ENCODE measurements around the gene TRPC6. TPM values are rescaled to one million over a fixed set of nuclear protein-coding genes. Genes with fewer than 3 reads are reported as not detected.

The TRPC6 gene
- total RNA-seq, 2 donors from 2014 or later = 0.28 to 0.93 TPM

GRCh38 chr11:101428918-101429317 lies 154.9 kb downstream of the TRPC6 start:
- TF ChIP-seq CTCF (IDR thresholded peaks at IDR 0.05) = peak in 1 of 2 donors; percentile 17
- no peak overlapping the region for H3K4me3 ChIP-seq
- H3K36me3 ChIP-seq = no peaks in the 10 kb centered on the region
- no peak overlapping the region for H3K27ac ChIP-seq
- H3K4me1 ChIP-seq = no peaks in the 10 kb centered on the region
- no peaks in the 10 kb centered on the region for H3K27me3 ChIP-seq
- H3K9me3 ChIP-seq = peaks cover 0 to 10% of the 10 kb centered on the region in 2 donors
- DNase-seq (ENCODE audit: low spot score) = no peak

DNA sequence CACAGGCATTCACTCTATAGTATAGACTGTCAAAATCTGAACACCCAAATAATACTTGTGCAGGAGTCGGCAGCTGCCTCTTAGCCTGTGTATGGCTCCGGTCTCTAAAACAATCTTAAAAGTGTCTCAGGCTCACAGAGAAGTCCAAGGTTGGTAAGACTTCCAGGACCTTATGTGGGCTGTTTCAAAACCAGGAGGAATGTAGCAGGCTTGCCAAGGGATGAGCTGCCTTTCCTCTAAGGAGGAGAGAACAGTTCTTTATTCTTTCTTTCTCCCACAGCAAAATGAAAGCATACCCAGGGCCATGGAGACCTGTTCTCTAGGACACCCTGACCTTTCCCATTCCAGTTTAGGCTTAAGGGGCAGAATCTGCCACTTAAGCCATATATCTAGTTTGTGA lies 176.5 kb downstream of the TRPC6 start:
- Histone ChIP-seq H3K36me3 (no peaks in the 10 kb centered on the region), H3K4me3 (no peak overlapping the region), H3K4me1 (no peaks in the 10 kb centered on the region), H3K9me3 (peaks cover 0 to 5% of the 10 kb centered on the region in 2 donors), H3K27me3 (no peaks in the 10 kb centered on the region), H3K27ac (no peak overlapping the region)
- no peak for TF ChIP-seq CTCF (IDR thresholded peaks at IDR 0.05)
- no peak for DNase-seq (ENCODE audit: low spot score)

Small RNAs within 50 kb of the gene (microRNA-seq; reads per million reads assigned to microRNA genes)
- gene MIR3920 (ENCODE audit: borderline number of aligned reads in 2 of 2, borderline replicate concordance in 1 of 2) = 0 reads per million in 2 donors

Measured in right atrium auricular region (tissue), 2 donors.